Left lung (tissue), 10 donors: ENCODE results near the gene TM4SF18. TPM values are rescaled to one million over a fixed set of nuclear protein-coding genes. Genes with fewer than 3 reads are reported as not detected.
"Not testable (repeated sequence)": the region's sequence is repeated elsewhere in the genome, so short reads cannot be mapped to it uniquely, and the experiment has no call there.

Experiments
- ATAC-seq: fragments of 200-7000 bp; cut with Tn5 transposase; one replicate; pipeline ENCODE4 v1.9.1; 2020; ENCODE audit warnings: moderate library complexity
- DNase-seq, 4 donors: peaks; one replicate each; pipeline ENCODE4 v3.0.0-alpha.2; 2013 to 2020
- H3K27ac ChIP-seq, 2 donors: fragments of 200-600 bp; sonication (generic) in 1 of 2; one replicate each; pipeline versions ENCODE4 v1.5.0 to v1.8.0; 2020 to 2021
- H3K27me3 ChIP-seq, 2 donors: fragments of 200-600 bp; sonication (generic) in 1 of 2; one replicate each; pipeline versions ENCODE4 v1.5.0 to v1.8.0; 2020 to 2021
- H3K36me3 ChIP-seq, 2 donors: fragments of 200-600 bp; sonication (generic) in 1 of 2; one replicate each; pipeline versions ENCODE4 v1.5.0 to v1.8.0; 2020 to 2021
- H3K4me1 ChIP-seq, 2 donors: fragments of 200-600 bp; one replicate each; pipeline ENCODE4 v1.8.0; 2021
- H3K4me3 ChIP-seq, 2 donors: fragments of 200-600 bp; sonication (generic) in 1 of 2; one replicate each; pipeline versions ENCODE4 v1.5.0 to v1.8.0; 2020 to 2021; ENCODE audit warnings: mild to moderate bottlenecking in 1 of 2
- H3K9me3 ChIP-seq, 2 donors: fragments of 200-600 bp; sonication (generic) in 1 of 2; one replicate each; pipeline versions ENCODE4 v1.5.0 to v1.8.0; 2020 to 2021
- CTCF ChIP-seq, 2 donors: fragments of 200-600 bp; sonication (generic) in 1 of 2; IDR thresholded peaks; one replicate each; pipeline versions ENCODE4 v1.5.0 to v1.8.0; 2021; ENCODE audit warnings: antibody characterized with exemption in 2 of 2
- intact Hi-C, 2 donors: fragments of 100-400 bp; cut with DNase I; formaldehyde crosslinking; loops; one replicate each; pipeline versions ENCODE4 v1.11.2 to v1.14.2; 2022
- polyA plus RNA-seq, 6 donors: library from polyadenylated mRNA; unstranded; fragments of 120-200 nt; gene quantifications; one replicate each; pipeline ENCODE4 v1.2.1, GENCODE V29; 2013; ENCODE audit not compliant: insufficient read length in 6 of 6
- total RNA-seq, 2 donors: library from RNA; stranded (reverse); fragmentation: NEBNext Ultra II Directional; extraction: Animal tissue kit (Norgen Biotek cat#: 25700); gene quantifications; one replicate each; pipeline ENCODE4 v1.2.1, GENCODE V29; 2021
- donor health status: DM: no; HTN: yes; CAD: no.
- donor health status: DM: no; HTN: no; CAD: no.

The TM4SF18 gene
- total and polyA plus RNA-seq, 8 donors, result 8.5 to 13.3 (median 9.8) TPM

- no peak for ATAC-seq
- Histone ChIP-seq H3K36me3 (no peaks in the 10 kb centered on the region), H3K9me3 (no peaks in the 10 kb centered on the region), H3K4me1 (peaks cover 6 to 42% of the 10 kb centered on the region in 2 donors), H3K27me3 (no peaks in the 10 kb centered on the region), H3K4me3 (no peak overlapping the region), H3K27ac (no peak overlapping the region)
- no peak for DNase-seq
- TF ChIP-seq CTCF (IDR thresholded peaks at IDR 0.05), result no peak
- intact Hi-C loops, result no loop called here
Observed at GRCh38 chr3:149343951-149344350, 10.5 kb upstream of the TM4SF18 start.

- Histone ChIP-seq H3K9me3 (no peaks in the 10 kb centered on the region), H3K4me1 (peaks cover 6 to 42% of the 10 kb centered on the region in 2 donors), H3K4me3 (no peak overlapping the region), H3K36me3 (no peaks in the 10 kb centered on the region), H3K27me3 (no peaks in the 10 kb centered on the region), H3K27ac (peak overlapping the region in 1 of 2 donors; percentile 33)
- intact Hi-C loops, result no loop called here
- ATAC-seq, result no peak
- DNase-seq, result no peak
- no peak for TF ChIP-seq CTCF (IDR thresholded peaks at IDR 0.05)
Observed at GRCh38 chr3:149342413-149343380, 9.3 kb upstream of the TM4SF18 start.

DNA sequence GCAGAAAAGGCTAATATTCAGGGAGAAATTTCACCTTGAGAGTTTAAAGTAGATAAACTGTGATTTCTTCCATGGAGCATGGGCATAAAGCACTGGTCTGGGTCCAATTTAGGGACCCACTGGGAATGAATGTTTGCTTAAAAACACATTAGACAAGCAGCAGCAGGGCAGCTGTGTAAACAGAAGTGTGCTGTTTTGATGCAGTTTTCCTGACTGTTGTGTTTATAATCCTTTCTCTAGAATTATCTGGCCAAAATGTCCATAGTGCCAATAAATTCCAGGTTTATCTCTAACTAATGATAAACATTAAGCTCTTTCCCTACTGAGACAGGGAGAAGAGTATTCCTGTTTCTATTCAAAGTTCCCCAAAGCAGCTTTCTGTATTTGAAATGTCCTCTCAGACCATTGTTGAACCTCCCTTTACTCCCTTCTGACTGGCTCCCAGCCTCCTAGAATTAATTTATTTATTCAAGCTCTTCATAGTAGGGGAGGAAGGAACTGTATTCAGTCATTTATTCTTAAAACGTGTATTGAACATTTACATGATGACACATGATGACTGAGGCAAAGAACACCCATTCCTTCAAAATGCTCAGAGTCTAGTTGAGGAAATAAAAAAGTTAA, 7.0 kb upstream of the TM4SF18 start:
- H3K27me3 ChIP-seq, result no peaks in the 10 kb centered on the region
- peaks cover 6 to 42% of the 10 kb centered on the region in 2 donors for H3K4me1 ChIP-seq
- intact Hi-C loops, result no loop called here
- H3K27ac ChIP-seq, result peak overlapping the region; percentile 83 to 86
- H3K36me3 ChIP-seq, result no peaks in the 10 kb centered on the region
- ATAC-seq (peak; percentile 49), DNase-seq (peak in 1 of 4 donors; percentile 13)
- no peak for TF ChIP-seq CTCF (IDR thresholded peaks at IDR 0.05)
- no peaks in the 10 kb centered on the region for H3K9me3 ChIP-seq
- H3K4me3 ChIP-seq, result no peak overlapping the region

- DNase-seq, result peak in 3 of 4 donors; percentile 51 to 80 (median 78)
- peak overlapping the region; percentile 83 to 86 for H3K27ac ChIP-seq
- H3K9me3 ChIP-seq, result no peaks in the 10 kb centered on the region
- peak; percentile 97 for ATAC-seq
- H3K4me3 ChIP-seq, result no peak overlapping the region
- H3K27me3 ChIP-seq, result no peaks in the 10 kb centered on the region
- TF ChIP-seq CTCF (IDR thresholded peaks at IDR 0.05), result no peak
- H3K36me3 ChIP-seq, result no peaks in the 10 kb centered on the region
- H3K4me1 ChIP-seq, result peaks cover 6 to 42% of the 10 kb centered on the region in 2 donors
- intact Hi-C loops, result no loop called here
Observed at GRCh38 chr3:149339931-149340309, 6.5 kb upstream of the TM4SF18 start.

- intact Hi-C loops, H3K4me3 ChIP-seq, ATAC-seq, H3K9me3 ChIP-seq, H3K27ac ChIP-seq, H3K27me3 ChIP-seq, H3K36me3 ChIP-seq, DNase-seq: not testable (repeated sequence)
- H3K4me1 ChIP-seq, result peaks cover 6 to 34% of the 10 kb centered on the region in 2 donors
Observed at GRCh38 chr3:149337486-149337885, 4.0 kb upstream of the TM4SF18 start.
